NCI-H1048 (cell line): ENCODE data around the gene ZNF335.
"Not testable (repeated sequence)": the region's sequence is repeated elsewhere in the genome, so short reads cannot be mapped to it uniquely, and the experiment has no call there.

ENCODE experiments used
- DNase-seq: peaks from one replicate; lab custom pipeline; 2025; lab: John Stamatoyannopoulos, UW

ZNF335 gene

DNA sequence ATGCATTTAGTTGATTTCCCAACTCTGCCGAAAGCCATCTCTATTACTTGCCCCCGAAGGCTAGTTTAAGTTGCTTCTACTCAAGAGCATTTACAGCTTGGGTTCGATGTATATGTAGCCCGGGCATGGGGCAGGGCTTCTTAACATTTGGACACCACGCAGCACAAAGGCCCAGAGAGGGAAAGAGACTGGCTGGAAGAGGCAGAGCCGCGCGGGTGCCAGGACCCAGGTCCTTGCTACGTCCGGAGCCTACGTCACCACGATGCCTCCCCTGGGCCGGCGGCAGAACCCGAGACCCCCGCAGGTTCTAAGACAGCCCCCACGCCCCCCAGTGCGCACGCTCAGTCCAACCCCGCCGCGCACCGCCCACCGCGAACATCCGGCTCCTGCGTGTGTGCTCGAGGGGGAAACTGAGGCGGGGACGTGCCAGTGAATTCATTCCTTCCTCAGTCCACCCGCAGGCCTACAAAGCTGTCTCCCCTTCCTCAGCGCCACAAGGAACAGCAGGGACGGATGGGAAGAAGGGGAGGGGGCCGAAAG lies 37.9 kb downstream of the ZNF335 start:
- DNase-seq: no peak

DNA sequence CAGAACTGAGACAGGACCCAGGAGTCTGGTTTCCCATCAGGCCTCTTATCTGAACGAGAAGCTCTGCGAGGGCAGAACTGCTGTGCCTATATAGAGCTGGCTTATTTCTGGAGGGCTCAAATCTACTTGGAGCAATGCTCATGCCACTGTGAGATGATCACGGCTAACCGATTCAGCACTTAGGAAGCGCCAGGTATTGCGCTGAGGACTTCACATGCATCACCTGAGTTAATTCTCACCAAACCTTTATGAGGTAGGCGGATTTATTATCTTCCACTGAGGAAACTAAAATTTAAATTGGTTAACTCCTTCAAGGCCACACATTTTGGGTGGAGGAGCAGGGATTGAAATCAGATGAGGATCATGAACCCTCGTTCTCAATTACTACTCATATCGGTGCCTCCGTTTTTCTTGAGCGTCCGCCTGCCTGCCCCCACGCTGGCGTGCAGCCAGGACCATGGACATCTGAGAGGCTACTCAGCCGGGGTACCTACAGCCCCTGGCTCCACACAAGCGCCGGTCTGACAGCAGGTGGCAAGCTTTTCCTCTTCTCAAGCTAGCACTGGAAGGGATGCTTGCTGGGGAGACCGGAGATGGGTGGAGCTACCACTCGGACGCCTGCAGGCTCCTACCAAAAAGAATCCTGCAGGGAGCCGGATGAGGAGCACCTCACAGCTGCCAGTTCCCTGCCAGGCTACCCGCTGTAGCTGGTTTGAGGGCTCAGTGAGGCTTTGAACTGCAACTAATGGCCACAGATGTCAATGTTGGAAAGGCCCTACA lies 38.5 kb downstream of the ZNF335 start:
- DNase-seq: no peak

DNA sequence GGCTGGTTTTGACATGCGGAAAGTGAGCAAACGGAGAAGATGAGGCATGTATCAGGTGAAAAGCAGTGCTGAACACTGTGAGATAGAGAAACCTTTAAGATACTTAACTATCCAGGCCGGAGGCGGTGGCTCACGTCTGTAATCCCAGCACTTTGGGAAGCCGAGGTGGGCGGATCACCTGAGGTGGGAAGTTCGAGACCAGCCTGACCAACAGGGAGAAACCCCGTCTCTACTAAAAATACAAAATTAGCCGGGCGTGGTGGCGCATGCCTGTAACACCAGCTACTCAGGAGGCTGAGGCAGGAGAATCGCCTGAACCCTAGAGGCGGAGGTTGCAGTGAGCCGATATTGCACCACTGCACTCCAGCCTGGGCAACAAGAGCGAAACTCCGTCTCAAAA lies 40.3 kb downstream of the ZNF335 start:
- not testable (repeated sequence) for DNase-seq

DNA sequence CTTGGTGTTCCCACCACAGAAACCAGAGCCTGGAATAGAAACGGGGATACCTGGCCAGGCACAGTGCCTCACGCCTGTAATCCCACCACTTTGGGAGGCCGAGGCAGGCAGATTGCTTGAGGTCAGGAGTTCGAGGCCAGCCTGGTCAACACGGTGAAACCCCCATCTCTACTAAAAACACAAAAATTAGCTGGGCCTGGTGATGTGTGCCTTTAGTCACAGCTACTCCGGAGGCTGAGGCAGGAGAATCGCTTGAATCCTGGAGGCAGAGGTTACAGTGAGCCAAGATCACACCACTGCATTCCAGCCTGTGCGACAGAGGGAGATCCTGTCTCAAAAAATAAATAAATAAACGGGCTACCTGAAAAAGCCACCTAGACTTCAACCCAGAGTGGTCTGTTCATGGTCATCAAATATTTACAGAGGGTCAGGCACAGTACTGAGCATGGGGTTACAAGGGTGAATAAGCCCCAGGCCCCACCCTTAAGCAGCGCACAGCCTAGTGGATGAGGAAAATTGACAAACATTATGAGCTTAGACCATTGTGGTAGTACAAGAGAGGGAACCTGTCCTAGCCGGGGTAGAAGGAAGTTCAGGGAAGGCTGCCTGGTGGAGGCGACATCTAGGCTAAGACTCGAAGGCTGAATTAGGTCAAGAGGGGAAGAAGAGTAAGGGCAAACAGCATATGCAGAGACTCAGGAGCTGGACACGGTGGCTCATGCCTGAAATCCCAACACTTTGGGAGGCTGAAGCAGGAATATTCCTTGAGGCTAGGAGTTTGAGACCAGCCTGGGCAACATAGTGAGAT lies 44.7 kb downstream of the ZNF335 start:
- no peak for DNase-seq

DNA sequence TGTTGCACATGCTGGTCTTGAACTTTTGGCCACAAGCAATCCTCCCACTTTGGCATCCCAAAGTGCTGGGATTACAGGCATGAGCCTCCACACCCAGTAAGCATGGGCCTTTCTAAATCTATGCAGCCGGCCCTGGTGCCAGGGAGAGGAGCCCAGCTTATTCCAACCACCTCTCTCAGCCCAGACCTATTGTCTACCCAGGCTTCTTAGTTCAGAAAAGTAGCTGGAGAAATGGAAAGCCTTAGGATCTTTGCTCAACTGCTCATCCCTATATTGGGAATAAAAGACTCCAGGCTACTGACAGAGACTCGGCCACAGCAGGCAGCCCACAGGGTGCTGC lies 45.3 kb downstream of the ZNF335 start:
- no peak for DNase-seq

- DNase-seq: no peak
These were observed 46.0 kb downstream of the ZNF335 start for GRCh38 chr20:45925821-45926506.

DNA sequence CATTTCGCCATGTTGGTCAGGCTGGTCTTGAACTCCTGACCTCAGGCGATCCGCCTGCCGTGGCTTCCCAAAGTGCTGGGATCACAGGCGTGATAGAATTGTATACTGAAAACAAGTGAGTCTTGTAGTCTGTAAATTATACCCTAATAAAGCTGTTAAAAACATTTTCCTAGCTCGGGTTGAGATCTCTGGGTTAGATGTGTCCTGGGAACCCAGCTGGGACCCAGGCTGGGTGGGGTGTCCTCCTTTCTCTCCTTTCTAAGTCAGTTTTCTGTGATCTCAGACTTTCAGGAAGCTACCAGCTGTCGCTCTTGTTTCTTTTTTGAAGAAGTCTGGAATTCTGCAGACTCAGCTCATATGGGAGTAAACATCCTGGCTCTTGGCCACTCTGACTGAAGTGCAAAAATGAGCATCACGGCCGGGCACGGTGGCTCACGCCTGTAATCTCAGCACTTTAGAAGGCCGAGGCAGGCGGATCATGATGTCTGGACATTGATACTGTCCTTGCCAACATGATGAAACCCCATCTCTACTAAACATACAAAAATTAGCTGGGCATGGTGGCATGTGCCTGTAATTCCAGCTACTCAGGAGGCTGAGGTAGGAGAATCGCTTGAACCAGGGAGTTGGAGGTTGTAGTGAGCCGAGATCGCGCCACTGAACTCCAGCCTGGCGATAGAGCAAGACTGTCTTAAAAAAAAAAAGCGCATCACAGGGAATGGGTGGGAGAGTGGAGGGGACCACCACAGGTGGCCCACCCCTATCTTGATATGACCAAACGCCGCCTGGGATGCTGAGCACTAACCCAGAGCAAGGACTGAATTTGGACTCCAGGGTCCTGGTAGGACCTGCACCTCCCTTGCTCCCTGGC lies 47.4 kb downstream of the ZNF335 start:
- DNase-seq: no peak

DNA sequence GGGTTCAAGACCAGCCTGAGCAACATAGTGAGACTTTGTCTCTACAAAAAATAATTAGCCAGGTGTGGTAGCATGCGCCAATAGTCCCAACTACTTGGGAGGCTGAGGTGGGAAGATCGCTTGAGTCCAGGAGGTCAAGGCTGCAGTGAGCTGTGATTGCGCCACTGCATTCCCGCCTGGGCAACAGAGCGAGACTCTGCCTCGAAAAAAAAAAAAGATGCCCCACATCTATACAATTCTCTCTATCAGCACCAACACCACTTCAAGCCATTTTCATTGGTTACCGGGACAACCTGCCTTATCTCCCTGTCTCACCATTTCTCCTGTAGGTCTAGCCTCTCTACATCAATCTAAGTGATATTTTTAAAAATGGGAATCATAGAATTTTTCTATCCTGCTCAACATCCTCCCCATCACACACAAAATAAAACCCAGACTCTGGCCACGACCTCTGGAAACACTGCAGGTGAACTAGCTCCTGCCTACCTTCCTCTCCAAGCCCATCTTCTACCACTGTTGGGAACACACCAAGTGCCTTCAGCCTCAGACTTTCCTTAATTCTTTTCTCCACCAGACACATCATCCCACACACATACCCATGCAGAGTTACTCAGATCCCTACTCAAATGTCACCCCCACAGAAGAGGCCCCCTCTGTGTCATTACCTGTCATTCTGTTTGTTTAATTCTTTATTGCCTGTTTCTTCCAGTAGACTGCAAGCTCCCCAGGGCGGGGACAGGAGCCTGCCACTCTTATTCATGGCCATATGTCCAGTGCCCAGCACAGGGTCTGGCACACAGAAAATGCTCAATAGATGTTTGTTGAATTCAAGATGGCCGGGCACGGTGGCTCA lies 50.4 kb downstream of the ZNF335 start:
- no peak for DNase-seq

- no peak for DNase-seq
These were observed 51.3 kb downstream of the ZNF335 start for GRCh38 chr20:45920462-45921336.

GRCh38 chr20:45919542-45920399 lies 52.2 kb downstream of the ZNF335 start:
- DNase-seq: no peak

DNA sequence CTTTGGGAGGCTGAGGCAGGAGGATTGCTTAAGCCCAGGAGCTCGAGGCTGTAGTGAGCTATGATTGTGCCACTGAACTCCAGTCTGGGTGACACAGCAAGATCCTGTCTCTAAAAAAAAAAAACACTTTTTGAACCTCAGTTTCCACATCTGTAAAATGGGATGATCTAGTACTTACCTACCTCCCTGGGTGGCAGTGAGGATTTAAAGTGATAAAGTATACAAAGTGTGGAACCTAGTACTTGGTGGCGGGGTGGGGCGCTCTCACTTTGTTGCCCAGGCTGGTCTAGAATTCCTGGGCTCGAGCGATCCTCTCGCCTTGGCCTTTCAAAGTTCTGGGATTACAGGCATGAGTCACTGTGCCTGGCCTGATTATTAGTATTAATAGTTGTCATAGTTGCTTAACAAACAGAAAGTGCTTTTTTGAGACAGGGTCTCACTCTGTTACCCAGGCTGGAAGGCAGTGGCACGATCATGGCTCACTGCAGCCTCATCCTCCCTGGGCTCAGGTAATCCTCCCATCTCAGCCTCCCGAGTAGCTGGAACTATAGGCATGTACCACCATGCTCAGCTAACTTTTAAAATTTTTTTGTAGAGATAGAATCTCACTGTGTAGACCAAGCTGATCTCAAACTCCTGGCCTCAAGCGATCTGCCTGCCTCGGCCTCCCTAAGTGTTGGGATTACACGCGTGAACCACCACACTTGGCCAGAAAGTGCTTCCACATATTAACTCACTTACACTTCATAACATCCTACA lies 53.0 kb downstream of the ZNF335 start:
- DNase-seq: no peak

GRCh38 chr20:45918182-45918737 lies 53.7 kb downstream of the ZNF335 start:
- DNase-seq: no peak

DNA sequence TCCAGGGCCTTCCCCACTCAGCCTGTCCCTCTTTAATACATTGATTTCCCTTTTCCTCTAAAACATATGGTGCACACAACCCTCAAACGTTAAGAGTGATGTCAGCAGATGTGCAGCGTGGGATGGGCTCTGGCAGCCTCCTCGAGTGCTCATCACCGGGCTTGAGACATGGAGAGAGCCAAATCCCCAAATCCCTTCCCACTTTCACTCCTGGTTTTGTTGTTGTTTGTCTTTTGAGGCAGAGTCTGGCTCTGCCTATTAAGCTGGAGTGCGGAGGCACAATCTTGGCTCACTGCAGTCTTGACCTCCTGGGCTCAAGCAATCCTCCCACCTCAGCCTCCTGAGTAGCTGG lies 54.2 kb downstream of the ZNF335 start:
- no peak for DNase-seq

DNA sequence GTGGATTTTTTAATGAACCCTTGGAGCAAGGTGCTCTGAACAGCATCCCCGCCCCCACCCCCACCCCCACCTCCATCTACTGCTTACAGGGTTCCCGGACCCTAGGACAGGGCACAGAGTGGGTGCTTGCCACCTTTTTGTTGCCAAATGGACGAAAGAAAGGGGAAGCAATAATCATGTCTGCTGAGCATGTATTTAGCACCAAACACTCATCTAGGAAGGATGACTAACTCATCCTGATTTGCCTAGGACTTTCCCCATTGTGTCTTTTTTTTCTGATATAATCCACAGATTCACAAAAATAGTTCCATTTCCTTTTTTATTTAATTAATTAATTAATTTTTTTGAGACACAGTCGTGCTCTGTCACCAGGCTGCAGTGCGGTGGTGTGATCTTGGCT lies 58.9 kb downstream of the ZNF335 start:
- no peak for DNase-seq

GRCh38 chr20:45912344-45912682 lies 59.7 kb downstream of the ZNF335 start:
- DNase-seq: no peak

GRCh38 chr20:45911486-45912343 lies 60.3 kb downstream of the ZNF335 start, which contains the start of gene PLTP:
Gene PLTP, minus strand, starts transcription at chr20:45912155. Its CDS starts 703 bp downstream, at chr20:45911452.
- DNase-seq: no peak
